BLaER1 treated with 17β-estradiol and CSF1 and Interleukin-3, amounts not matched to agents 10 nM and 100 nM (cell line): ENCODE data around the gene FAAP20.
A peak's percentile ranks its signal among the peaks of the same experiment; 100 is the strongest.

Experiments
- H3K27ac ChIP-seq, 11 experiments: shearing (Covaris generic); formaldehyde crosslinking; 2 replicates each; pipeline ENCODE4 v1.8.1; 2022
- H3K27me3 ChIP-seq, 11 experiments: shearing (Covaris generic); formaldehyde crosslinking; 2 replicates each; pipeline ENCODE4 v1.8.1; 2022
- H3K36me3 ChIP-seq, 11 experiments: shearing (Covaris generic); formaldehyde crosslinking; 2 replicates each; pipeline ENCODE4 v1.8.1; 2022
- H3K4me1 ChIP-seq, 10 experiments: shearing (Covaris generic); formaldehyde crosslinking; 2 replicates each; pipeline ENCODE4 v1.8.1; 2022
- H3K4me2 ChIP-seq, 11 experiments: shearing (Covaris generic); formaldehyde crosslinking; 2 replicates each; pipeline ENCODE4 v1.8.1; 2022
- H3K4me3 ChIP-seq, 10 experiments: shearing (Covaris generic); formaldehyde crosslinking; 2 replicates each; pipeline ENCODE4 v1.8.1; 2022
- H3K9ac ChIP-seq, 11 experiments: shearing (Covaris generic); formaldehyde crosslinking; 2 replicates each; pipeline ENCODE4 v1.8.1; 2022
- H3K9me3 ChIP-seq, 11 experiments: shearing (Covaris generic); formaldehyde crosslinking; replicated peaks in 1 of 11; 2 replicates each; pipeline ENCODE4 v1.8.1; 2022
- H4K20me1 ChIP-seq, 11 experiments: shearing (Covaris generic); formaldehyde crosslinking; 2 replicates each; pipeline ENCODE4 v1.8.1; 2022
- Cebpa-rat ChIP-seq, 11 experiments: shearing (Covaris generic); IDR thresholded peaks; 2 replicates each; pipeline ENCODE4 v1.8.1; 2022

Gene FAAP20, protein sequence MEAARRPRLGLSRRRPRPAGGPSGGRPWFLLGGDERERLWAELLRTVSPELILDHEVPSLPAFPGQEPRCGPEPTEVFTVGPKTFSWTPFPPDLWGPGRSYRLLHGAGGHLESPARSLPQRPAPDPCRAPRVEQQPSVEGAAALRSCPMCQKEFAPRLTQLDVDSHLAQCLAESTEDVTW

GRCh38 chr1:2194319-2194897 lies at the start of gene FAAP20:
Gene FAAP20 (minus strand): TSS chr1:2194772. CDS start chr1:2194749, 23 bp downstream.
- peak within 1 kb of the TSS; percentile 92 to 99 (median 97) for H3K4me2 ChIP-seq
- peaks cover 68 to 89% (median 85%) of the 10 kb centered on the region in 10 experiments for H3K4me1 ChIP-seq
- no peak for TF ChIP-seq Cebpa-rat (IDR thresholded peaks at IDR 0.05)
- peaks cover 0 to 33% (median 10%) of the 10 kb centered on the region in 11 experiments; a peak in 10 of 22 replicates for H4K20me1 ChIP-seq
- H3K27me3 ChIP-seq, result no peaks in the 10 kb centered on the region
- H3K36me3 ChIP-seq, result peaks cover 0 to 13% (median 0%) of the 10 kb centered on the region in 11 experiments; a peak in 4 of 22 replicates
- peak within 1 kb of the TSS; percentile 73 to 83 (median 82) for H3K9ac ChIP-seq
- H3K9me3 ChIP-seq, result no peaks in the 10 kb centered on the region
- H3K4me3 ChIP-seq, result peak within 1 kb of the TSS; percentile 58 to 74 (median 68)
- H3K27ac ChIP-seq, result peak within 1 kb of the TSS; percentile 71 to 88 (median 79)

GRCh38 chr1:2242814-2243725 lies 48.5 kb upstream of the FAAP20 start:
- Histone ChIP-seq H3K27me3 (no peaks in the 10 kb centered on the region), H3K36me3 (peaks cover 5 to 63% (median 20%) of the 10 kb centered on the region in 11 experiments; a peak in 18 of 22 replicates), H3K4me3 (no peak overlapping the region), H3K4me2 (peak overlapping the region in 10 of 11 experiments; percentile 2 to 54 (median 40); a peak in 14 of 22 replicates), H3K27ac (peak overlapping the region in 1 of 11 experiments; percentile 17; a peak in 1 of 22 replicates), H3K9me3 (no peaks in the 10 kb centered on the region), H4K20me1 (peaks cover 94 to 100% (median 100%) of the 10 kb centered on the region in 11 experiments), H3K4me1 (peaks cover 63 to 96% (median 86%) of the 10 kb centered on the region in 10 experiments), H3K9ac (0 out of 22 replicates have a peak overlapping the region, but pooled peaks of 1 of the 11 experiments have one; percentile 18)
- no peak for TF ChIP-seq Cebpa-rat (IDR thresholded peaks at IDR 0.05)

- no peak for TF ChIP-seq Cebpa-rat (IDR thresholded peaks at IDR 0.05)
- H3K4me2 ChIP-seq, result peak overlapping the region in 5 of 11 experiments; percentile 0 to 44 (median 21); a peak in 3 of 22 replicates
- peak overlapping the region in 2 of 11 experiments; percentile 18 to 27; a peak in 1 of 22 replicates for H3K9ac ChIP-seq
- H4K20me1 ChIP-seq, result peaks cover 94 to 100% (median 100%) of the 10 kb centered on the region in 11 experiments
- H3K4me1 ChIP-seq, result peaks cover 64 to 96% (median 86%) of the 10 kb centered on the region in 10 experiments
- H3K36me3 ChIP-seq, result peaks cover 5 to 70% (median 20%) of the 10 kb centered on the region in 11 experiments; a peak in 18 of 22 replicates
- no peak overlapping the region for H3K27ac ChIP-seq
- H3K9me3 ChIP-seq, result no peaks in the 10 kb centered on the region
- no peaks in the 10 kb centered on the region for H3K27me3 ChIP-seq
- H3K4me3 ChIP-seq, result no peak overlapping the region
Measured at GRCh38 chr1:2241820-2242219, 47.2 kb upstream of the FAAP20 start.

DNA sequence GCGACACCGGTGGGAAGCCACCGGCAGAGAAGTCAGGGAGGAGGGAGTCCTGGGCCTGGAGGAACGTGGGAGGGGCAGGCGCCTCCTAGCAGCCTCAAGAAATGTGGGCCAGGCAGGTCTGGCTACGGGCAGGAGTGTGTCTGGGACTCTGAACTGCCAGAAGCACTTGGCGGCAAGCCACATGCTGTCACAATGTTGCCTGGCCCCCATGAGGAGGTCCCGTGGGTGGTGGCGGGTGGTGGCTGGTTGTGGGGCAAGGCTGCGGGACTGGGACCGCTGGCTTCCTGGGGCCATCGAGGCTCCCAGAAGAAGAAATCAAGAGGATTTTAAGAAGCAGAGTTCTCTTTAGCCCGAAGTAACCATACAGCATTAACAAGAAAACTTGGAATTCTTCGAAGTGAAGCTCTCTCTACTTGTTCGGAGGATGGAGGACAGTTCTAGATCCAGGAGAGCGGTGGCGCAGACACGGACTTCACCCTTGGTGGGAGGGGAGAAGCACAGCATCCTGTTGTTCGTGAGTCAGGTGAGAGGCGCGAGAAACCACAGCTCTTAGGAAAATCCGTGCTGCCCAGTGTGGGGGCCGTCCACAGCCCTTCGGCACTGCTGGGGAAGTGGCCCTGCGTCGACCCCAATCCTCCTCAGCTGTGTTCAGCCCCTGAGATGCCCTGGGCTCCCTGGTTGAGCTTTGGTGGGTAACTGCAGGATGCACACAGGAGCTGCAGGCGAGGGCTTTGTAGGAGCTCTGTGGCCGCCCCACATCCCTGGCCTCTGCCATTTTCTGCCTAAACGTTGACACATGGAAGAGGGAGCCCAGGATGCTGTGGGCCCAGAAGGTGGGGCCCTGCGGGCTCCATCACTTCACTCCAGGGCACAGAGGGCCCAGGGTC lies 45.9 kb upstream of the FAAP20 start:
- no peak for TF ChIP-seq Cebpa-rat (IDR thresholded peaks at IDR 0.05)
- H3K36me3 ChIP-seq, result peaks cover 5 to 80% (median 20%) of the 10 kb centered on the region in 11 experiments; a peak in 18 of 22 replicates
- H3K4me2 ChIP-seq, result peak overlapping the region; percentile 46 to 100 (median 99)
- no peaks in the 10 kb centered on the region for H3K9me3 ChIP-seq
- peaks cover 93 to 100% (median 100%) of the 10 kb centered on the region in 11 experiments for H4K20me1 ChIP-seq
- H3K9ac ChIP-seq, result peak overlapping the region; percentile 12 to 69 (median 48); a peak in 19 of 22 replicates
- H3K4me3 ChIP-seq, result no peak overlapping the region
- H3K27ac ChIP-seq, result peak overlapping the region in 9 of 11 experiments; percentile 26 to 97 (median 40); a peak in 15 of 22 replicates
- H3K4me1 ChIP-seq, result peaks cover 64 to 96% (median 86%) of the 10 kb centered on the region in 10 experiments
- H3K27me3 ChIP-seq, result no peaks in the 10 kb centered on the region

GRCh38 chr1:2239384-2239985 lies 44.9 kb upstream of the FAAP20 start:
- Histone ChIP-seq H3K4me1 (peaks cover 71 to 97% (median 89%) of the 10 kb centered on the region in 10 experiments), H3K4me3 (no peak overlapping the region; a peak in 1 of 20 replicates), H3K36me3 (peaks cover 5 to 81% (median 20%) of the 10 kb centered on the region in 11 experiments; a peak in 18 of 22 replicates), H3K27ac (peak overlapping the region in 9 of 11 experiments; percentile 26 to 97 (median 40); a peak in 16 of 22 replicates), H4K20me1 (peaks cover 95 to 100% (median 100%) of the 10 kb centered on the region in 11 experiments), H3K9ac (peak overlapping the region in 10 of 11 experiments; percentile 12 to 69 (median 49); a peak in 17 of 22 replicates), H3K9me3 (no peaks in the 10 kb centered on the region), H3K27me3 (no peaks in the 10 kb centered on the region), H3K4me2 (peak overlapping the region; percentile 46 to 100 (median 99))
- TF ChIP-seq Cebpa-rat (IDR thresholded peaks at IDR 0.05), result no peak

DNA sequence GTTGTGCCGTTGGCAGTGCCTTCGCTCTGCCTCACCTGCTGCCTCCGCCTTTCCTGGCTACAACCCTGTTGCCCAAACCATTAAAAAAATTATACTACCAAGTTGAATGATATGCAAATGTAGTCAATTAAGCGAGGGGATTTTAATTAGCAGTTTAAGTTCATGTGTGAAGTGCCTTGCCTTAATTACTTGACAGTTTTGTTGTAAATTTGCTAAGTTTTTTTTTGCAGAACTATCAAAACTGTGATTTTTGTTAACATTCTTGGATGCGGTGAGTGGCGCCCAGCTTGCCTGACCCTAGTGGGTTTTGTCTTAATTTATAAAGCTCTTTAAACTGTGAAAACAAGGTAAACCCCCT lies 44.4 kb upstream of the FAAP20 start:
- Histone ChIP-seq H3K4me2 (peak overlapping the region in 10 of 11 experiments; percentile 73 to 100 (median 100); a peak in 17 of 22 replicates), H3K27ac (peak overlapping the region in 6 of 11 experiments; percentile 23 to 97 (median 60); a peak in 7 of 22 replicates), H3K4me1 (peaks cover 76 to 98% (median 91%) of the 10 kb centered on the region in 10 experiments), H3K4me3 (no peak overlapping the region), H3K9ac (peak overlapping the region in 3 of 11 experiments; percentile 4 to 61 (median 21); a peak in 1 of 22 replicates), H3K36me3 (peaks cover 5 to 81% (median 20%) of the 10 kb centered on the region in 11 experiments; a peak in 18 of 22 replicates), H3K27me3 (no peaks in the 10 kb centered on the region), H3K9me3 (no peaks in the 10 kb centered on the region), H4K20me1 (peaks cover 94 to 100% (median 100%) of the 10 kb centered on the region in 11 experiments)
- TF ChIP-seq Cebpa-rat (IDR thresholded peaks at IDR 0.05), result no peak

GRCh38 chr1:2238361-2239012 lies 43.9 kb upstream of the FAAP20 start:
- peaks cover 5 to 79% (median 20%) of the 10 kb centered on the region in 11 experiments; a peak in 18 of 22 replicates for H3K36me3 ChIP-seq

More at GRCh38 chr1:2238361-2239012, 43.9 kb upstream of the FAAP20 start:
- H3K27me3 ChIP-seq, result no peaks in the 10 kb centered on the region
- peak overlapping the region in 9 of 11 experiments; percentile 4 to 51 (median 30); a peak in 12 of 22 replicates for H3K9ac ChIP-seq
- H3K9me3 ChIP-seq, result no peaks in the 10 kb centered on the region
- H3K27ac ChIP-seq, result peak overlapping the region in 7 of 11 experiments; percentile 22 to 97 (median 53); a peak in 12 of 22 replicates
- H3K4me3 ChIP-seq, result no peak overlapping the region
- peaks cover 79 to 99% (median 95%) of the 10 kb centered on the region in 10 experiments for H3K4me1 ChIP-seq
- peaks cover 94 to 100% (median 100%) of the 10 kb centered on the region in 11 experiments for H4K20me1 ChIP-seq
- TF ChIP-seq Cebpa-rat (IDR thresholded peaks at IDR 0.05), result no peak
- peak overlapping the region in 8 of 11 experiments; percentile 99 to 100 (median 100); a peak in 16 of 22 replicates for H3K4me2 ChIP-seq
